K562 (cell line): Measurements from ENCODE around the gene JKAMP.

ENCODE experiments used
- NEUROD1 ChIP-seq: fragments of 150-350 bp; IDR thresholded peaks from 2 replicates; pipeline ENCODE4 v1.6.1; 2014; ENCODE audit warnings: borderline replicate concordance, low read length, low read depth; ENCODE audit not compliant: partially characterized antibody
- NR2C2 ChIP-seq, 2 experiments: fragments of 200-800 bp in 1 of 2; sonication (Bioruptor generic) in 1 of 2; sonication (generic) in 1 of 2; formaldehyde crosslinking in 1 of 2; IDR thresholded peaks; 2 replicates each; pipeline versions ENCODE4 v1.6.1 to v1.8.0; 2016 to 2022; ENCODE audit warnings: mild to moderate bottlenecking in 1 of 2, missing compliant biosample characterization in 1 of 2, missing genetic modification characterization in 1 of 2, missing genetic modification reagents in 1 of 2
- SREBF2 ChIP-seq: sonication (generic); formaldehyde crosslinking; IDR thresholded peaks from 2 replicates; pipeline ENCODE4 v1.4.0; 2020; ENCODE audit warnings: mild to moderate bottlenecking, missing genetic modification reagents
- TCF7L2 ChIP-seq: fragments of 150-350 bp; IDR thresholded peaks from 2 replicates; pipeline ENCODE4 v1.6.1; 2016; ENCODE audit warnings: low read depth, mild to moderate bottlenecking, low read length, moderate library complexity
- TF ChIP-seq, protein P1 (sequence below): fragments of 450-650 bp; formaldehyde crosslinking; IDR thresholded peaks from 2 replicates; pipeline ENCODE4 v1.4.0; 2020; ENCODE audit warnings: mild to moderate bottlenecking

DNA sequence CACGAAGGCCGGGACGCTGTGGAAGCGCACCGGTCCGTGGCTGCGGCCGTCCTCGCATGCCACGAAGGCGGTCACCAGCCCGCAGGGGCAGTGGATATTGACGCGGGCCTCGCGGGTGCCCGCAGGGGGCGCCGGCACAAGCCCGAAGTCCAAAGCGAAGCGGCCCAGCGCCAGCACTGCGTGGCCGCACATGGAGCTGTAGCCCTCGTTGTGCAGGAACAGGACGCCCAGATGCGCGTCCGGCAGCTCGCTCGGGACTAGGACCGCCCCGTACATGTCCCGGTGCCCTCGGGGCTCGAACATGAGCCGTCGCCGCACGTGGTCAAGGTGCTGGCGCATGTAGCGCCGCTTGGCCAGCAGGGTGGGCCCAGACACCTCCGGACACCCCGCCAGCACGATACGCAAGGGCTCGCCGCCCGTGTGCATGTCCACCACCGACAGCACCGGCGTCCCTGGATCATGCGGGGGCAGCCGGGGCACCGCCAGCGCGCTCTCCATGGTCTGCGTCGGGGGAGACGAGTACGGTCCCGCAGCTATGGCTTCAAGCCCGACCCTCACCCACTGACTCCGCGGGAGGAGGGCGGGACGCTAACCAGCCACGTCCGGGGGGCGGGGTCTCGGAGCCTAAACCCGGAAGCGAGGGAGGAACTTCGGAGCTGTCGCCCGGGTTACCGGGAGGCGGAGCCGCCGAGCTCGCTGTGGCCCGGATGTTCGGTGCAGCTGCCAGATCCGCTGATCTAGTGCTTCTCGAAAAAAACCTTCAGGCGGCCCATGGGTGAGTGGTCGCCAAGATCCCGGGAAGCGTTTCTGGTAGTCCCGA, at the start of gene JKAMP, which contains the start of gene L3HYPDH:
- TF ChIP-seq, protein P1, sequence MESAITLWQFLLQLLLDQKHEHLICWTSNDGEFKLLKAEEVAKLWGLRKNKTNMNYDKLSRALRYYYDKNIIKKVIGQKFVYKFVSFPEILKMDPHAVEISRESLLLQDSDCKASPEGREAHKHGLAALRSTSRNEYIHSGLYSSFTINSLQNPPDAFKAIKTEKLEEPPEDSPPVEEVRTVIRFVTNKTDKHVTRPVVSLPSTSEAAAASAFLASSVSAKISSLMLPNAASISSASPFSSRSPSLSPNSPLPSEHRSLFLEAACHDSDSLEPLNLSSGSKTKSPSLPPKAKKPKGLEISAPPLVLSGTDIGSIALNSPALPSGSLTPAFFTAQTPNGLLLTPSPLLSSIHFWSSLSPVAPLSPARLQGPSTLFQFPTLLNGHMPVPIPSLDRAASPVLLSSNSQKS (CRISPR knock-in tag): no peak
- TF ChIP-seq TCF7L2 (no peak), NEUROD1 (peak; percentile 18), SREBF2 (no peak), NR2C2 (CRISPR knock-in tag; IDR thresholded peaks at IDR 0.05) (peak; percentile 51; the same call in 1 of the 2 replicates), NR2C2 (tag; IDR thresholded peaks at IDR 0.05) (no peak)
